Activated T-helper 1 cell treated with anti-CD3 and anti-CD28 coated beads, Interleukin-12 subunit alpha, Interleukin-12 subunit beta, Interleukin-2, Interleukin-4 antibody, amounts not matched to agents 30 ng/mL and 10 ng/mL and 1 ng/mL, durations not matched to agents 14 hours and 24 hours and 36 hours (primary cell): ENCODE results near the gene G6PC3. TPM values are rescaled to one million over a fixed set of nuclear protein-coding genes. Genes with fewer than 3 reads are reported as not detected.

ENCODE experiments used
- total RNA-seq: library from RNA; stranded (reverse); gene quantifications from 2 replicates; pipeline ENCODE4 v1.2.3, GENCODE V29; 2022

G6PC3 gene
- total RNA-seq, 1 donor from 2014 or later = 34.9 TPM

Other genes starting within 250 kb of the G6PC3 start
- 0.22 and 0.47 TPM in 2 replicates for gene MPP3, start 237.6 kb upstream of the G6PC3 start, total RNA-seq
- gene CD300LG, start 223.6 kb upstream of the G6PC3 start, total RNA-seq = not detected in 2 replicates
- gene MPP2, start 163.2 kb upstream of the G6PC3 start, total RNA-seq = 0.91 and 1.4 TPM in 2 replicates
- gene PPY, start 128.3 kb upstream of the G6PC3 start, total RNA-seq = not detected in 2 replicates
- gene PYY, start 116.8 kb upstream of the G6PC3 start, total RNA-seq = 0.36 TPM in 1 of 2 replicates, not detected in the other
- gene NAGS, start 66.1 kb upstream of the G6PC3 start, total RNA-seq = 0.39 and 0.60 TPM in 2 replicates
- 31.6 and 32.8 TPM in 2 replicates for gene TMEM101, start 55.8 kb upstream of the G6PC3 start, total RNA-seq
- gene LSM12, start 4.1 kb upstream of the G6PC3 start, total RNA-seq = 93.9 and 95.4 TPM in 2 replicates
- gene HDAC5, start 52.9 kb downstream of the G6PC3 start, total RNA-seq = 20.6 and 22.8 TPM in 2 replicates
- 23.0 and 23.1 TPM in 2 replicates for gene HROB, start 71.2 kb downstream of the G6PC3 start, total RNA-seq
- gene ASB16, start 100.0 kb downstream of the G6PC3 start, total RNA-seq = 0.31 and 0.42 TPM in 2 replicates
- gene TMUB2, start 116.2 kb downstream of the G6PC3 start, total RNA-seq = 17.3 and 18.7 TPM in 2 replicates
- 125 and 126 TPM in 2 replicates for gene ATXN7L3, start 129.1 kb downstream of the G6PC3 start, total RNA-seq
- gene UBTF, start 148.9 kb downstream of the G6PC3 start, total RNA-seq = 201 and 215 TPM in 2 replicates
- gene SLC4A1, start 197.4 kb downstream of the G6PC3 start, total RNA-seq = not detected in 2 replicates
- 0.13 and 0.22 TPM in 2 replicates for gene RUNDC3A, start 237.9 kb downstream of the G6PC3 start, total RNA-seq